ENCODE data around the gene DGCR6L.

Gene DGCR6L

DNA sequence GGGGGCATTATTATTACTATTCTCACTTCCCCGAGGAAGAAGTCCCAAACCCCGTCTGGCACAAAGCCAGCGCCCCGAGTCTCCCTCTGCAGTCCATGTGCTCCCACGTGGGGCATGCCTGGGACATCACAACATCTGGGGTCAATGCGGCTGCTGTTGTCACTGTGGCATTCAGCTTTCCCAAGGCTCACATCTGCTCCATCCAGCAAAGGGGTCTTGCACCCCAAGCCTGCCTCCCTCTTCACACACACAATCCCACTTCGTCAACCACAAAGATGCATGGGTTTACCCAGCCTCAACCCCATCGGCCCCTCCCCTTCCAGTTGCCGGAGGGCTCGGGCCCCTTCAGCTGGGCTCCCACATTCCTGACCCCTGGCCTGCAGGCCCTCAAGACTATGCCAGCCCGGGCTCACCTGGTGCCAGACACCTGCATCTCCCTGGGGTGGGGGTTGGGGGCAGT, 28.2 kb downstream of the DGCR6L start:
- Histone ChIP-seq H3K79me2 (ENCODE audit: control insufficient read depth, low read length) (no peaks in the 10 kb centered on the region), H3K9me2 (replicated peaks; ENCODE audit: control insufficient read depth, low read length) (no peaks in the 10 kb centered on the region), H4K20me1 (ENCODE audit: control insufficient read depth, insufficient read depth, low read depth, low read length) (no peaks in the 10 kb centered on the region), H3K9me3 (ENCODE audit: control insufficient read depth, insufficient read depth, low read length) (no peaks in the 10 kb centered on the region), H3K4me1 (ENCODE audit: control insufficient read depth, low read length) (peaks cover 3% of the 10 kb centered on the region; the same call in 1 of the 2 replicates), H3K27me3 (ENCODE audit: control insufficient read depth, low read length) (no peaks in the 10 kb centered on the region), H3K4me2 (ENCODE audit: low read length) (no peak overlapping the region), H3F3A (ENCODE audit: control insufficient read depth, insufficient read depth) (no peaks in the 10 kb centered on the region), H3K27ac (ENCODE audit: low read depth, low read length) (no peak overlapping the region), H3K36me3 (ENCODE audit: control insufficient read depth, low read length) (no peaks in the 10 kb centered on the region), H3K4me3 (ENCODE audit: low read length) (no peak overlapping the region)
- no peak for TF ChIP-seq EZH2phosphoT487 (IDR thresholded peaks at IDR 0.05; ENCODE audit: borderline replicate concordance, low read length)
- TF ChIP-seq, protein P1, sequence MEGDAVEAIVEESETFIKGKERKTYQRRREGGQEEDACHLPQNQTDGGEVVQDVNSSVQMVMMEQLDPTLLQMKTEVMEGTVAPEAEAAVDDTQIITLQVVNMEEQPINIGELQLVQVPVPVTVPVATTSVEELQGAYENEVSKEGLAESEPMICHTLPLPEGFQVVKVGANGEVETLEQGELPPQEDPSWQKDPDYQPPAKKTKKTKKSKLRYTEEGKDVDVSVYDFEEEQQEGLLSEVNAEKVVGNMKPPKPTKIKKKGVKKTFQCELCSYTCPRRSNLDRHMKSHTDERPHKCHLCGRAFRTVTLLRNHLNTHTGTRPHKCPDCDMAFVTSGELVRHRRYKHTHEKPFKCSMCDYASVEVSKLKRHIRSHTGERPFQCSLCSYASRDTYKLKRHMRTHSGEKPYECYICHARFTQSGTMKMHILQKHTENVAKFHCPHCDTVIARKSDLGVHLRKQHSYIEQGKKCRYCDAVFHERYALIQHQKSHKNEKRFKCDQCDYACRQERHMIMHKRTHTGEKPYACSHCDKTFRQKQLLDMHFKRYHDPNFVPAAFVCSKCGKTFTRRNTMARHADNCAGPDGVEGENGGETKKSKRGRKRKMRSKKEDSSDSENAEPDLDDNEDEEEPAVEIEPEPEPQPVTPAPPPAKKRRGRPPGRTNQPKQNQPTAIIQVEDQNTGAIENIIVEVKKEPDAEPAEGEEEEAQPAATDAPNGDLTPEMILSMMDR (IDR thresholded peaks at IDR 0.05; ENCODE audit: low read depth, low read length, poor library complexity, severe bottlenecking): no peak

DNA sequence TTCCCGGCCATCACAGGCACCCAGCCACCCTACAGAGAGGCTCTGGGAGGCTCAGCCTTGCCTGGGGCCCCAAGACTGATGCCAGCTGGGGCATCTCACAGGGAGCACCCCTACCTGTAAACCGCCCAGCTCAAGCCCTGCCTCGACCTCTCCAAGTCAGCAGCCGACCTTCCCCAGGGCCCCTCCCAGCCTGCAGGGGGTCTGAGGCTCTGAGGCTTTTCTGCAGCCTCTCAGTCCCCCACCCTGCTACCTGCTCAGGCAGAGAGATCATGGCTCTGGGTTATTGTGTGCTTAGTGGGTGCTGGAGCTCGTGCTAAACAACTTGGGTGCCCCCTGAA, 28.6 kb downstream of the DGCR6L start:
- Histone ChIP-seq H3K9me3 (ENCODE audit: control insufficient read depth, insufficient read depth, low read length) (no peaks in the 10 kb centered on the region), H3K27me3 (ENCODE audit: control insufficient read depth, low read length) (no peaks in the 10 kb centered on the region), H3K4me3 (ENCODE audit: low read length) (no peak overlapping the region), H3F3A (ENCODE audit: control insufficient read depth, insufficient read depth) (no peaks in the 10 kb centered on the region), H3K4me2 (ENCODE audit: low read length) (no peak overlapping the region), H3K27ac (ENCODE audit: low read depth, low read length) (no peak overlapping the region), H3K4me1 (ENCODE audit: control insufficient read depth, low read length) (peaks cover 3% of the 10 kb centered on the region; the same call in 1 of the 2 replicates), H3K79me2 (ENCODE audit: control insufficient read depth, low read length) (no peaks in the 10 kb centered on the region), H4K20me1 (ENCODE audit: control insufficient read depth, insufficient read depth, low read depth, low read length) (no peaks in the 10 kb centered on the region), H3K9me2 (replicated peaks; ENCODE audit: control insufficient read depth, low read length) (no peaks in the 10 kb centered on the region), H3K36me3 (ENCODE audit: control insufficient read depth, low read length) (no peaks in the 10 kb centered on the region)
- TF ChIP-seq, protein P1 (IDR thresholded peaks at IDR 0.05; ENCODE audit: low read depth, low read length, poor library complexity, severe bottlenecking): no peak
- TF ChIP-seq EZH2phosphoT487 (IDR thresholded peaks at IDR 0.05; ENCODE audit: borderline replicate concordance, low read length): no peak

DNA sequence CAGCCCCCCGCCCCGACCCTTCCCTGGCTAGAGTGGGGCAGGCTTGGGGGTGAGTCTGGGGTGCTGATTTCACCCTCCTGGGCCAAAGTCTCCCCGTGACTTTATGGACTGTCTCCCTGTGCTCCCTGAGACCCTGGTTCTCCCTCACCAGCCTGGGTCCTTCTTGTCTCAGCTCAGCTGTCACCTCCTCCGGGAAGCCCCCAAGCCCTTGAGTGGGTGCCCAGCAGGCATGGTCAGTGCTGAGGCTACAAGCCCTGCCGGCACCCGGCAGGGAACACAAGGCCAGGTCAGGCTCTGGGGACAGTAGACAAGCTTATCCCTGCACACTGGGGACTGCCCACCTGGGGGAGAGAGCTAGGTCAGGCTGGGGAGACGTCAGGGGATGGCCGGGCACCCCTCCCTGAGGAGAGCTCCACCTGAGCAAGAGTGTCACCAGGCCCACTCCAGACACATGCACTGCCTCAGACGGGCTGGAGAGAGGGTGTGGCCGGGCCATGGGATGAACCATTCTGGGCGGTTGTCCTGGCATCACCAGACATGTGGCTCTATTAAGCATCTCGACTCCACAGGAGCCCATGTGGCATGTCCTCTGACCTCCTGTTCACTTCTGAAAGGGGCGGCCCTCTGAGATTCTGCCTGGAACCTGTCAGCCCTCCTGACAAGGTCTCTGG, 29.1 kb downstream of the DGCR6L start:
- peaks cover 3% of the 10 kb centered on the region; the same call in 1 of the 2 replicates for H3K4me1 ChIP-seq (ENCODE audit: control insufficient read depth, low read length)
- no peaks in the 10 kb centered on the region for H3F3A ChIP-seq (ENCODE audit: control insufficient read depth, insufficient read depth)
- H3K27ac ChIP-seq (ENCODE audit: low read depth, low read length): no peak overlapping the region
- no peak overlapping the region for H3K4me2 ChIP-seq (ENCODE audit: low read length)
- no peaks in the 10 kb centered on the region for H3K27me3 ChIP-seq (ENCODE audit: control insufficient read depth, low read length)
- H3K36me3 ChIP-seq (ENCODE audit: control insufficient read depth, low read length): no peaks in the 10 kb centered on the region
- TF ChIP-seq, protein P1 (IDR thresholded peaks at IDR 0.05; ENCODE audit: low read depth, low read length, poor library complexity, severe bottlenecking): no peak
- no peak for TF ChIP-seq EZH2phosphoT487 (IDR thresholded peaks at IDR 0.05; ENCODE audit: borderline replicate concordance, low read length)
- no peaks in the 10 kb centered on the region for H3K9me3 ChIP-seq (ENCODE audit: control insufficient read depth, insufficient read depth, low read length)
- H3K4me3 ChIP-seq (ENCODE audit: low read length): no peak overlapping the region
- H3K9me2 ChIP-seq (replicated peaks; ENCODE audit: control insufficient read depth, low read length): no peaks in the 10 kb centered on the region
- H3K79me2 ChIP-seq (ENCODE audit: control insufficient read depth, low read length): no peaks in the 10 kb centered on the region
- no peaks in the 10 kb centered on the region for H4K20me1 ChIP-seq (ENCODE audit: control insufficient read depth, insufficient read depth, low read depth, low read length)

Measured in DOHH2 (cell line).